GM23338 (cell line): ENCODE data around the gene PAX6. TPM values are rescaled to one million over a fixed set of nuclear protein-coding genes. Genes with fewer than 3 reads are reported as not detected.

ENCODE experiments used
- ATAC-seq: fragments of 200-7000 bp; cut with Tn5 transposase; 3 replicates; pipeline ENCODE4 v1.9.1; 2020
- DNase-seq: peaks from one replicate; pipeline ENCODE4 v3.0.0-alpha.2; 2015; ENCODE audit warnings: low spot score
- H2AFZ ChIP-seq: fragments of 200-600 bp; sonication (generic); 2 replicates; pipeline ENCODE4 v1.8.0; 2016; ENCODE audit warnings: antibody characterized with exemption, mild to moderate bottlenecking, moderate library complexity
- H3F3A ChIP-seq: fragments of 200-600 bp; sonication (generic); replicated peaks from 2 replicates; pipeline ENCODE4 v1.8.0; 2017; ENCODE audit warnings: antibody characterized with exemption, mixed run types, low read depth
- H3K27ac ChIP-seq: fragments of 200-600 bp; sonication (generic); 2 replicates; pipeline ENCODE4 v1.6.1; 2016; ENCODE audit warnings: low read depth
- H3K27me3 ChIP-seq: fragments of 200-600 bp; sonication (generic); 2 replicates; pipeline ENCODE4 v1.8.0; 2016; ENCODE audit warnings: mild to moderate bottlenecking, mixed run types, moderate library complexity; ENCODE audit not compliant: insufficient read depth
- H3K36me3 ChIP-seq: fragments of 200-600 bp; sonication (generic); 2 replicates; pipeline ENCODE4 v1.8.0; 2016; ENCODE audit warnings: mild to moderate bottlenecking; ENCODE audit not compliant: insufficient read depth
- H3K4me1 ChIP-seq: fragments of 200-600 bp; sonication (generic); 2 replicates; pipeline ENCODE4 v1.8.0; 2016; ENCODE audit warnings: mild to moderate bottlenecking, moderate library complexity; ENCODE audit not compliant: insufficient read depth
- H3K4me2 ChIP-seq: fragments of 200-600 bp; sonication (generic); 2 replicates; pipeline ENCODE4 v1.7.1; 2017; ENCODE audit warnings: mixed run types
- H3K4me3 ChIP-seq: fragments of 200-600 bp; sonication (generic); 2 replicates; pipeline ENCODE4 v1.6.1; 2016; ENCODE audit warnings: mixed run types
- H3K79me2 ChIP-seq: fragments of 200-600 bp; sonication (generic); replicated peaks from 2 replicates; pipeline ENCODE4 v1.8.0; 2017; ENCODE audit warnings: mild to moderate bottlenecking; ENCODE audit not compliant: insufficient read depth
- H3K9me2 ChIP-seq: fragments of 200-600 bp; sonication (generic); 2 replicates; pipeline ENCODE4 v1.8.0; 2017; ENCODE audit not compliant: insufficient read depth
- H4K20me1 ChIP-seq: fragments of 200-600 bp; sonication (generic); replicated peaks from 2 replicates; pipeline ENCODE4 v1.8.0; 2017; ENCODE audit warnings: mild to moderate bottlenecking; ENCODE audit not compliant: insufficient read depth
- H3K27ac Mint-ChIP-seq: 2 replicates; pipeline ENCODE4 v1.8.0; 2020; ENCODE audit warnings: inconsistent platforms, mild to moderate bottlenecking, moderate library complexity, mixed read lengths
- H3K27me3 Mint-ChIP-seq: 3 replicates; pipeline ENCODE4 v1.8.0; 2022; ENCODE audit warnings: low read depth, mild to moderate bottlenecking, moderate library complexity, mixed read lengths, inconsistent platforms; ENCODE audit not compliant: insufficient read depth, poor library complexity
- H3K36me3 Mint-ChIP-seq: 3 replicates; pipeline ENCODE4 v1.8.0; 2021; ENCODE audit warnings: low read depth, mild to moderate bottlenecking, inconsistent platforms, moderate library complexity, mixed read lengths
- H3K4me1 Mint-ChIP-seq: 3 replicates; pipeline ENCODE4 v1.8.0; 2020; ENCODE audit warnings: mild to moderate bottlenecking, inconsistent platforms, mixed read lengths
- H3K4me3 Mint-ChIP-seq: 3 replicates; pipeline ENCODE4 v1.8.0; 2021; ENCODE audit warnings: moderate library complexity, mild to moderate bottlenecking, inconsistent platforms, mixed read lengths
- H3K9me3 Mint-ChIP-seq: 3 replicates; pipeline ENCODE4 v1.8.0; 2020; ENCODE audit warnings: moderate library complexity, mild to moderate bottlenecking, inconsistent platforms, mixed read lengths
- CREB1 ChIP-seq: fragments of 250-450 bp; sonication (Bioruptor Pico); IDR thresholded peaks from 2 replicates; pipeline ENCODE4 v1.5.0; 2020; ENCODE audit warnings: low read depth, mild to moderate bottlenecking, moderate library complexity
- EZH2 ChIP-seq: fragments of 200-600 bp; sonication (generic); IDR thresholded peaks from one replicate; pipeline ENCODE4 v1.8.0; 2017; ENCODE audit warnings: antibody characterized with exemption, mild to moderate bottlenecking, low read depth; ENCODE audit not compliant: unreplicated experiment
- EZH2phosphoT487 ChIP-seq: fragments of 200-600 bp; sonication (generic); IDR thresholded peaks from one replicate; pipeline ENCODE4 v1.8.1; 2018; ENCODE audit warnings: antibody characterized with exemption; ENCODE audit not compliant: unreplicated experiment
- JUNB ChIP-seq: IDR thresholded peaks from one replicate; pipeline ENCODE4 v1.6.1; 2016; ENCODE audit warnings: antibody characterized with exemption; ENCODE audit not compliant: unreplicated experiment
- NANOG ChIP-seq: IDR thresholded peaks from 2 replicates; pipeline ENCODE4 v1.6.1; 2016; ENCODE audit warnings: antibody characterized with exemption, borderline replicate concordance
- STAT1 ChIP-seq: IDR thresholded peaks from one replicate; pipeline ENCODE4 v1.6.1; 2016; ENCODE audit warnings: antibody characterized with exemption; ENCODE audit not compliant: unreplicated experiment
- ZNF331 ChIP-seq: fragments of 250-450 bp; sonication (Bioruptor Pico); IDR thresholded peaks from 2 replicates; pipeline ENCODE4 v1.5.0; 2020; ENCODE audit warnings: low read depth, mild to moderate bottlenecking, moderate library complexity
- polyA plus RNA-seq: library from polyadenylated mRNA; unstranded; fragments of >200 nt; fragmentation: Nextera tagmentation; extraction: Ambion mirVana; gene quantifications from 2 replicates; pipeline ENCODE4 v1.2.1, GENCODE V29; 2016
- total RNA-seq: library from RNA; depleted of rRNA; stranded (reverse); fragments of >200 nt; shearing (Covaris generic); gene quantifications from 2 replicates; pipeline ENCODE4 v1.2.3, GENCODE V29; 2014
- TF ChIP-seq, protein P1 (sequence below): fragments of 250-450 bp; sonication (Bioruptor Pico); IDR thresholded peaks from 2 replicates; pipeline ENCODE4 v1.5.0; 2020; ENCODE audit warnings: mild to moderate bottlenecking, moderate library complexity
- TF ChIP-seq, protein P2 (sequence below), 2 experiments: fragments of 200-600 bp in 1 of 2; sonication (generic) in 1 of 2; conservative IDR thresholded peaks; 2 replicates each; pipeline versions ENCODE4 v1.5.1 to v1.6.1; 2016 to 2017; ENCODE audit warnings: antibody characterized with exemption in 2 of 2, low read depth in 2 of 2, mild to moderate bottlenecking in 2 of 2, moderate library complexity in 1 of 2

Gene PAX6
- total and polyA plus RNA-seq, 2 experiments from 2014 or later = 0.17 to 0.45 TPM

DNA sequence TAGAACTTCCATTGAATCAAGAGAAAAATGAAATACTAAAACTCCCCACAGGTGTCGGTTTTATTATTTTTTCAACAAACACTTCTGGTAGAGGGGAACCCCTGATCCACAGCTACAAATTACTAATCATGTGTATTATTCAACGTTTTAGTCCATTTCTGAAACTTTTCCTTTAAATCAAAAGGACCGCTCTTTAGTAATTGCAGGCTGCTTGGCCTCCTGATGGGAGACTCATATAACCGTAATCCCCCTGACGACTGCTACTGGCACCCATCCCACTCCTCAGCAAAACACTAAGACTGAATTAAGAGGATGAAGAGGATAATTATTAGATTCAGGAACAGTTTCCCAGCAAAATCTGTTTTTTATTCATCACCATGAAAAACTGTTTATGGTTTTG lies 46.4 kb downstream of the PAX6 start (continued):
- TF ChIP-seq, protein P1, sequence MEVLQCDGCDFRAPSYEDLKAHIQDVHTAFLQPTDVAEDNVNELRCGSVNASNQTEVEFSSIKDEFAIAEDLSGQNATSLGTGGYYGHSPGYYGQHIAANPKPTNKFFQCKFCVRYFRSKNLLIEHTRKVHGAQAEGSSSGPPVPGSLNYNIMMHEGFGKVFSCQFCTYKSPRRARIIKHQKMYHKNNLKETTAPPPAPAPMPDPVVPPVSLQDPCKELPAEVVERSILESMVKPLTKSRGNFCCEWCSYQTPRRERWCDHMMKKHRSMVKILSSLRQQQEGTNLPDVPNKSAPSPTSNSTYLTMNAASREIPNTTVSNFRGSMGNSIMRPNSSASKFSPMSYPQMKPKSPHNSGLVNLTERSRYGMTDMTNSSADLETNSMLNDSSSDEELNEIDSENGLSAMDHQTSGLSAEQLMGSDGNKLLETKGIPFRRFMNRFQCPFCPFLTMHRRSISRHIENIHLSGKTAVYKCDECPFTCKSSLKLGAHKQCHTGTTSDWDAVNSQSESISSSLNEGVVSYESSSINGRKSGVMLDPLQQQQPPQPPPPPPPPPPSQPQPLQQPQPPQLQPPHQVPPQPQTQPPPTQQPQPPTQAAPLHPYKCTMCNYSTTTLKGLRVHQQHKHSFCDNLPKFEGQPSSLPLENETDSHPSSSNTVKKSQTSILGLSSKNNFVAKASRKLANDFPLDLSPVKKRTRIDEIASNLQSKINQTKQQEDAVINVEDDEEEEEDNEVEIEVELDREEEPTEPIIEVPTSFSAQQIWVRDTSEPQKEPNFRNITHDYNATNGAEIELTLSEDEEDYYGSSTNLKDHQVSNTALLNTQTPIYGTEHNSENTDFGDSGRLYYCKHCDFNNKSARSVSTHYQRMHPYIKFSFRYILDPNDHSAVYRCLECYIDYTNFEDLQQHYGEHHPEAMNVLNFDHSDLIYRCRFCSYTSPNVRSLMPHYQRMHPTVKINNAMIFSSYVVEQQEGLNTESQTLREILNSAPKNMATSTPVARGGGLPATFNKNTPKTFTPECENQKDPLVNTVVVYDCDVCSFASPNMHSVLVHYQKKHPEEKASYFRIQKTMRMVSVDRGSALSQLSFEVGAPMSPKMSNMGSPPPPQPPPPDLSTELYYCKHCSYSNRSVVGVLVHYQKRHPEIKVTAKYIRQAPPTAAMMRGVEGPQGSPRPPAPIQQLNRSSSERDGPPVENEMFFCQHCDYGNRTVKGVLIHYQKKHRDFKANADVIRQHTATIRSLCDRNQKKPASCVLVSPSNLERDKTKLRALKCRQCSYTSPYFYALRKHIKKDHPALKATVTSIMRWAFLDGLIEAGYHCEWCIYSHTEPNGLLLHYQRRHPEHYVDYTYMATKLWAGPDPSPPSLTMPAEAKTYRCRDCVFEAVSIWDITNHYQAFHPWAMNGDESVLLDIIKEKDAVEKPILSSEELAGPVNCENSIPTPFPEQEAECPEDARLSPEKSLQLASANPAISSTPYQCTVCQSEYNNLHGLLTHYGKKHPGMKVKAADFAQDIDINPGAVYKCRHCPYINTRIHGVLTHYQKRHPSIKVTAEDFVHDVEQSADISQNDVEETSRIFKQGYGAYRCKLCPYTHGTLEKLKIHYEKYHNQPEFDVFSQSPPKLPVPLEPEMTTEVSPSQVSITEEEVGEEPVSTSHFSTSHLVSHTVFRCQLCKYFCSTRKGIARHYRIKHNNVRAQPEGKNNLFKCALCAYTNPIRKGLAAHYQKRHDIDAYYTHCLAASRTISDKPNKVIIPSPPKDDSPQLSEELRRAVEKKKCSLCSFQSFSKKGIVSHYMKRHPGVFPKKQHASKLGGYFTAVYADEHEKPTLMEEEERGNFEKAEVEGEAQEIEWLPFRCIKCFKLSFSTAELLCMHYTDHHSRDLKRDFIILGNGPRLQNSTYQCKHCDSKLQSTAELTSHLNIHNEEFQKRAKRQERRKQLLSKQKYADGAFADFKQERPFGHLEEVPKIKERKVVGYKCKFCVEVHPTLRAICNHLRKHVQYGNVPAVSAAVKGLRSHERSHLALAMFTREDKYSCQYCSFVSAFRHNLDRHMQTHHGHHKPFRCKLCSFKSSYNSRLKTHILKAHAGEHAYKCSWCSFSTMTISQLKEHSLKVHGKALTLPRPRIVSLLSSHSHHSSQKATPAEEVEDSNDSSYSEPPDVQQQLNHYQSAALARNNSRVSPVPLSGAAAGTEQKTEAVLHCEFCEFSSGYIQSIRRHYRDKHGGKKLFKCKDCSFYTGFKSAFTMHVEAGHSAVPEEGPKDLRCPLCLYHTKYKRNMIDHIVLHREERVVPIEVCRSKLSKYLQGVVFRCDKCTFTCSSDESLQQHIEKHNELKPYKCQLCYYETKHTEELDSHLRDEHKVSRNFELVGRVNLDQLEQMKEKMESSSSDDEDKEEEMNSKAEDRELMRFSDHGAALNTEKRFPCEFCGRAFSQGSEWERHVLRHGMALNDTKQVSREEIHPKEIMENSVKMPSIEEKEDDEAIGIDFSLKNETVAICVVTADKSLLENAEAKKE (CRISPR knock-in tag) = no peak
- TF ChIP-seq EZH2 = no peak

DNA sequence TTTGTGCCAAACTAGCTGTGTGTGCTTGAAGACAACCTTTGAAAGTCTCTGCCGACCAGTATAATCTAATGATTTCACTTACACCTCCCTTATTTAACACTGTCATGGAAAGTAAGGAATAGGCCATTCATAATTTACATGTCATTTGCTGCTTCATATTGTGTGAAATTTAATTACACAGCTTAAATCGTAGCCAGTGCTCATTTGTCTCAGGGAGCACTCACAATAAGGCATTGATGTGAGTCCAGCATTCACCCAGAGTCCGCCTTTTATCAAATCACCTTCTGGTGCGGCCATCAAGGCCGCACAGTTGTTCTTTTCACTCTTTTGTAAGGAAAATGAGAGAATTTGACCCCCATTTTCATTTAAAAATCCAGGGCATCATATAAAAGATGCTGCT lies 46.9 kb downstream of the PAX6 start:
- H4K20me1 ChIP-seq = no peaks in the 10 kb centered on the region
- no peaks in the 10 kb centered on the region for H3K9me2 ChIP-seq
- Mint-ChIP-seq H3K9me3 (no peaks in the 10 kb centered on the region), H3K27me3 (no peaks in the 10 kb centered on the region), H3K36me3 (no peaks in the 10 kb centered on the region), H3K4me3 (no peak overlapping the region), H3K27ac (no peak overlapping the region), H3K4me1 (peaks cover 28% of the 10 kb centered on the region)
- TF ChIP-seq, protein P2, sequence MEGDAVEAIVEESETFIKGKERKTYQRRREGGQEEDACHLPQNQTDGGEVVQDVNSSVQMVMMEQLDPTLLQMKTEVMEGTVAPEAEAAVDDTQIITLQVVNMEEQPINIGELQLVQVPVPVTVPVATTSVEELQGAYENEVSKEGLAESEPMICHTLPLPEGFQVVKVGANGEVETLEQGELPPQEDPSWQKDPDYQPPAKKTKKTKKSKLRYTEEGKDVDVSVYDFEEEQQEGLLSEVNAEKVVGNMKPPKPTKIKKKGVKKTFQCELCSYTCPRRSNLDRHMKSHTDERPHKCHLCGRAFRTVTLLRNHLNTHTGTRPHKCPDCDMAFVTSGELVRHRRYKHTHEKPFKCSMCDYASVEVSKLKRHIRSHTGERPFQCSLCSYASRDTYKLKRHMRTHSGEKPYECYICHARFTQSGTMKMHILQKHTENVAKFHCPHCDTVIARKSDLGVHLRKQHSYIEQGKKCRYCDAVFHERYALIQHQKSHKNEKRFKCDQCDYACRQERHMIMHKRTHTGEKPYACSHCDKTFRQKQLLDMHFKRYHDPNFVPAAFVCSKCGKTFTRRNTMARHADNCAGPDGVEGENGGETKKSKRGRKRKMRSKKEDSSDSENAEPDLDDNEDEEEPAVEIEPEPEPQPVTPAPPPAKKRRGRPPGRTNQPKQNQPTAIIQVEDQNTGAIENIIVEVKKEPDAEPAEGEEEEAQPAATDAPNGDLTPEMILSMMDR (conservative IDR thresholded peaks at IDR 0.05; ENCODE audit: low read depth in 2 of 2) = no peak
- TF ChIP-seq ZNF331 (no peak), STAT1 (no peak), EZH2phosphoT487 (no peak), NANOG (no peak), CREB1 (no peak), JUNB (no peak)
- TF ChIP-seq, protein P1 (CRISPR knock-in tag) = no peak
- no peaks in the 10 kb centered on the region for H3K27me3 ChIP-seq
- no peaks in the 10 kb centered on the region for H3K36me3 ChIP-seq
- DNase-seq (no peak), ATAC-seq (no peak)
- H3K4me2 ChIP-seq = no peak overlapping the region
- H2AFZ ChIP-seq = no peak overlapping the region
- no peaks in the 10 kb centered on the region for H3F3A ChIP-seq
- no peak overlapping the region for H3K27ac ChIP-seq
- peaks cover 10% of the 10 kb centered on the region; the same call in 1 of the 2 replicates for H3K4me1 ChIP-seq
- H3K4me3 ChIP-seq = no peak overlapping the region
- H3K79me2 ChIP-seq = no peaks in the 10 kb centered on the region
